K562 (cell line): ENCODE results near the gene CFAP107. TPM values are rescaled to one million over a fixed set of nuclear protein-coding genes. Genes with fewer than 3 reads are reported as not detected.

Experiments used
- ATAC-seq: fragments of 200-7000 bp; cut with Tn5 transposase; 3 replicates; pipeline ENCODE4 v1.9.1; 2020; ENCODE audit warnings: moderate library complexity
- BruUV-seq: library from RNA; stranded (reverse); fragments of 400-500 nt; replicated peaks from 2 replicates; lab custom pipeline; 2021; lab: Mats Ljungman, UMichigan
- CTCF ChIA-PET: fragments of 300-600 bp; formaldehyde crosslinking; extraction: SDS; loops from one replicate; lab custom pipeline; 2021; ENCODE audit warnings: low intra/inter-chr PET ratio; lab: Yijun Ruan, JAX
- POLR2A ChIA-PET: fragments of 300-600, 350-650 bp; sonication (Branson Sonifier 250); formaldehyde crosslinking; extraction: SDS; loops from one replicate; lab custom pipeline; 2021; ENCODE audit warnings: antibody characterized with exemption, inconsistent platforms; lab: Yijun Ruan, JAX
- DNase-seq, 4 experiments: peaks; one replicate each; pipeline versions ENCODE4 v3.0.0 to v3.0.0-alpha.2; 2011 to 2018; ENCODE audit warnings: low spot score in 3 of 4, mixed read lengths in 3 of 4; ENCODE audit errors: extremely low read depth in 1 of 4
- FAIRE-seq: peaks from 2 replicates; lab custom pipeline; 2011; peaks lifted over from hg19 to GRCh38; lab: Jason Lieb, UNC
- H2AFZ ChIP-seq: 2 replicates; pipeline ENCODE4 v1.6.0; 2011; ENCODE audit warnings: low read depth, low read length, control low read depth, inconsistent platforms
- H3K27ac ChIP-seq: fragments of 200-600 bp; 3 replicates; pipeline ENCODE4 v1.8.0; 2011; ENCODE audit warnings: low read depth, mild to moderate bottlenecking, control low read depth, inconsistent platforms, low read length, moderate library complexity, mixed read lengths; ENCODE audit errors: extremely low read depth
- H3K27me3 ChIP-seq, 2 experiments: fragments of 300-600 bp in 1 of 2; 2 replicates in 1 of 2; 3 replicates in 1 of 2; pipeline versions ENCODE4 v1.6.0 to v1.8.0; 2011; ENCODE audit warnings: inconsistent platforms in 2 of 2, low read length in 2 of 2, mild to moderate bottlenecking in 1 of 2, mixed read lengths in 1 of 2, moderate library complexity in 1 of 2; ENCODE audit not compliant: control insufficient read depth in 2 of 2, insufficient read depth in 2 of 2
- H3K36me3 ChIP-seq: fragments of 300-600 bp; 3 replicates; pipeline ENCODE4 v1.8.0; 2011; ENCODE audit warnings: mild to moderate bottlenecking, low read length, inconsistent platforms; ENCODE audit not compliant: control insufficient read depth, insufficient read depth
- H3K4me1 ChIP-seq, 2 experiments: fragments of 200-600 bp in 1 of 2; replicated peaks in 1 of 2; 2 replicates in 1 of 2; 3 replicates in 1 of 2; pipeline versions ENCODE4 v1.5.1 to v1.8.0; 2011; ENCODE audit warnings: inconsistent platforms in 2 of 2, low read length in 2 of 2, mild to moderate bottlenecking in 1 of 2, mixed read lengths in 1 of 2, moderate library complexity in 1 of 2; ENCODE audit not compliant: control insufficient read depth in 2 of 2, insufficient read depth in 2 of 2
- H3K4me2 ChIP-seq: 2 replicates; pipeline ENCODE4 v1.6.1; 2011; ENCODE audit warnings: low read length, control low read depth, inconsistent platforms, mixed read lengths; ENCODE audit not compliant: insufficient read depth
- H3K4me3 ChIP-seq: fragments of 200-600 bp; sonication (generic), shearing (Covaris generic); 2 replicates; pipeline ENCODE4 v1.5.1; 2016; ENCODE audit warnings: control low read depth, inconsistent platforms
- H3K79me2 ChIP-seq: fragments of 200-600 bp; 3 replicates; pipeline ENCODE4 v1.8.0; 2011; ENCODE audit warnings: low read length, inconsistent platforms; ENCODE audit not compliant: control insufficient read depth, insufficient read depth
- H3K9ac ChIP-seq, 2 experiments: 2 replicates each; pipeline versions ENCODE4 v1.6.0 to v1.6.1; 2011; ENCODE audit warnings: low read depth in 2 of 2, low read length in 2 of 2, control low read depth in 1 of 2, inconsistent platforms in 1 of 2, mild to moderate bottlenecking in 1 of 2, mixed read lengths in 1 of 2; ENCODE audit not compliant: insufficient read depth in 1 of 2
- H3K9me1 ChIP-seq: one replicate; pipeline ENCODE4 v1.6.0; 2011; ENCODE audit warnings: inconsistent platforms, mild to moderate bottlenecking, low read length, moderate library complexity; ENCODE audit not compliant: control insufficient read depth, insufficient read depth
- H3K9me3 ChIP-seq: replicated peaks from 2 replicates; pipeline ENCODE4 v1.5.1; 2011; ENCODE audit warnings: low read depth, low read length, inconsistent platforms; ENCODE audit not compliant: control insufficient read depth, insufficient read depth
- H4K20me1 ChIP-seq: replicated peaks from 2 replicates; pipeline ENCODE4 v1.6.1; 2011; ENCODE audit warnings: low read length, inconsistent platforms, mixed read lengths; ENCODE audit not compliant: control insufficient read depth, insufficient read depth
- ARHGAP35 ChIP-seq: fragments of 450-650 bp; IDR thresholded peaks from 2 replicates; pipeline ENCODE4 v1.6.1; 2018; ENCODE audit not compliant: partially characterized antibody
- CBX5 ChIP-seq: IDR thresholded peaks from 2 replicates; pipeline ENCODE4 v1.6.1; 2014; ENCODE audit warnings: low read depth, borderline replicate concordance
- PHTF2 ChIP-seq: fragments of 250-450 bp; sonication (Bioruptor Pico); IDR thresholded peaks from 2 replicates; pipeline ENCODE4 v1.5.0; 2021; ENCODE audit warnings: mild to moderate bottlenecking
- RBM39 ChIP-seq: fragments of 200-400 bp; formaldehyde crosslinking; optimal IDR thresholded peaks from 2 replicates; pipeline ENCODE3; 2018; ENCODE audit warnings: low read depth, low read length
- SRSF1 ChIP-seq: fragments of 200-400 bp; formaldehyde crosslinking; IDR thresholded peaks from 2 replicates; pipeline ENCODE4 v1.6.1; 2017; ENCODE audit warnings: mild to moderate bottlenecking, low read depth, low read length, moderate library complexity
- WGBS: fragments of 100-300 bp; shearing (Covaris generic); methylation state at CpG from one replicate; pipeline ENCODE4 v1.1.6; 2016; ENCODE audit warnings: low coverage, mixed read lengths; ENCODE audit not compliant: insufficient coverage; ENCODE audit errors: missing lambda C conversion rate; 5-methylcytosine and 5-hydroxymethylcytosine counted together
- in situ Hi-C: fragments of 300-500 bp; cut with MboI; formaldehyde crosslinking; loops from 4 replicates; pipeline ENCODE4 v1.15.0; 2018; ENCODE audit warnings: inconsistent platforms, mixed read lengths
- intact Hi-C: fragments of 100-400 bp; cut with micrococcal nuclease; formaldehyde crosslinking; loops from 2 replicates; pipeline ENCODE4 v1.14.2; 2022
- polyA plus RNA-seq, 8 experiments: library from polyadenylated mRNA; depleted of rRNA in 4 of 8; stranded (reverse) in 5 of 8; unstranded in 3 of 8; fragments of >200 nt; fragmentation: Nextera tagmentation in 2 of 8; fragmentation: Illumina TruSeq in 1 of 8; extraction: Ambion mirVana in 2 of 8; extraction: Trizol in 1 of 8; gene quantifications; 2 replicates each; pipeline versions ENCODE4 v1.2.1 to v1.2.3, GENCODE V29; 2011 to 2014; ENCODE audit warnings: inconsistent platforms in 1 of 8, missing spikeins in 1 of 8
- total RNA-seq, 7 experiments: library from RNA; depleted of rRNA in 6 of 7; stranded (reverse); fragments of >200 nt in 6 of 7; fragmentation: Illumina TruSeq in 2 of 7; extraction: Trizol in 2 of 7; gene quantifications; 2 replicates each; pipeline versions ENCODE4 v1.2.1 to v1.2.3, GENCODE V29; 2011 to 2021; ENCODE audit warnings: low replicate concordance in 1 of 7
- TF ChIP-seq, protein P1 (sequence below): fragments of 450-650 bp; IDR thresholded peaks from 2 replicates; pipeline ENCODE4 v1.6.1; 2016

CFAP107 gene
- total and polyA plus RNA-seq, 9 of the 15 experiments (the other 6 are each of a cell fraction or from before 2014, with no cell fraction given) = 0.03 to 0.08 TPM; not detected in 7

DNA sequence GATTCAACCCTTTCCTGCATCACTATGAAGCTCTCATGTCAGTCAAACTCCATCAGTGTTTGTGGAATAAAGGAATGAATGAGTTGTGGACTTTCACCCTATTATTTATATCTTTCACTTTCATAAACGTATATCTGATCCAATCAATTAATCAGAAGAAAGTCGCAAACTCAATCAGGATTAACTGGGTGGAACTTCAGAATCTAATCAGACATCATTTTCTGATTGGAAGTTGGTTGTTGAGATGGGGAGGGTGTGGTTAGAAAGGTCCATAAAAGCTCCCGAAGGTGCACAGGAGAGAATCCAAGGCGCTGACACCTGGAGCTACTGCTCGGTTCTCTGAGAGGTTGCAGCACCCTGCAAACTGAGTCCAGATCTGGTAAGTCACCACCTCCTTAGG is 27.4 kb downstream of the CFAP107 start, which contains the start of gene PRAMEF12:
PRAMEF12 (plus strand) TSS at position 301 of the 400 bp plus-strand sequence. CDS start 1,130 bp downstream, outside the sequence.
- Histone ChIP-seq H3K79me2 (no peaks in the 10 kb centered on the region), H3K9me1 (no peaks in the 10 kb centered on the region), H4K20me1 (no peaks in the 10 kb centered on the region), H3K9me3 (no peaks in the 10 kb centered on the region), H3K27me3 (peaks cover 16 to 55% of the 10 kb centered on the region in 2 experiments; a peak in 4 of 5 replicates), H2AFZ (no peak within 1 kb of the TSS), H3K4me3 (no peak within 1 kb of the TSS), H3K36me3 (no peaks in the 10 kb centered on the region), H3K4me1 (no peaks in the 10 kb centered on the region), H3K9ac (no peak within 1 kb of the TSS), H3K4me2 (no peak within 1 kb of the TSS), H3K27ac (no peak within 1 kb of the TSS)
- no TSS peak for BruUV-seq
- no peak for DNase-seq
- TF ChIP-seq PHTF2 (CRISPR knock-in tag) (no peak), CBX5 (no peak), RBM39 (no peak), SRSF1 (no peak), ARHGAP35 (no peak)
- TF ChIP-seq, protein P1, sequence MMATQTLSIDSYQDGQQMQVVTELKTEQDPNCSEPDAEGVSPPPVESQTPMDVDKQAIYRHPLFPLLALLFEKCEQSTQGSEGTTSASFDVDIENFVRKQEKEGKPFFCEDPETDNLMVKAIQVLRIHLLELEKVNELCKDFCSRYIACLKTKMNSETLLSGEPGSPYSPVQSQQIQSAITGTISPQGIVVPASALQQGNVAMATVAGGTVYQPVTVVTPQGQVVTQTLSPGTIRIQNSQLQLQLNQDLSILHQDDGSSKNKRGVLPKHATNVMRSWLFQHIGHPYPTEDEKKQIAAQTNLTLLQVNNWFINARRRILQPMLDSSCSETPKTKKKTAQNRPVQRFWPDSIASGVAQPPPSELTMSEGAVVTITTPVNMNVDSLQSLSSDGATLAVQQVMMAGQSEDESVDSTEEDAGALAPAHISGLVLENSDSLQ = no peak
- in situ Hi-C loops (loop anchor here (5.0 to 10.0 kb wide), 2 partner anchors 96 to 459 kb away; no protein-coding TSS in a partner anchor), intact Hi-C loops (loop anchor here (10.0 kb wide), 3 partner anchors 109 to 649 kb away; no protein-coding TSS in a partner anchor)
- CTCF ChIA-PET = no interaction called here
- ATAC-seq = no peak
- POLR2A ChIA-PET = no interaction called here
- no peak for FAIRE-seq
- WGBS = 0% methylated on average over 5 of the region's 5 CpGs
